ENCODE data around the gene CELF3. TPM values are rescaled to one million over a fixed set of nuclear protein-coding genes. Genes with fewer than 3 reads are reported as not detected.

Gene CELF3
- polyA plus RNA-seq, 1 experiment, result not detected

DNA sequence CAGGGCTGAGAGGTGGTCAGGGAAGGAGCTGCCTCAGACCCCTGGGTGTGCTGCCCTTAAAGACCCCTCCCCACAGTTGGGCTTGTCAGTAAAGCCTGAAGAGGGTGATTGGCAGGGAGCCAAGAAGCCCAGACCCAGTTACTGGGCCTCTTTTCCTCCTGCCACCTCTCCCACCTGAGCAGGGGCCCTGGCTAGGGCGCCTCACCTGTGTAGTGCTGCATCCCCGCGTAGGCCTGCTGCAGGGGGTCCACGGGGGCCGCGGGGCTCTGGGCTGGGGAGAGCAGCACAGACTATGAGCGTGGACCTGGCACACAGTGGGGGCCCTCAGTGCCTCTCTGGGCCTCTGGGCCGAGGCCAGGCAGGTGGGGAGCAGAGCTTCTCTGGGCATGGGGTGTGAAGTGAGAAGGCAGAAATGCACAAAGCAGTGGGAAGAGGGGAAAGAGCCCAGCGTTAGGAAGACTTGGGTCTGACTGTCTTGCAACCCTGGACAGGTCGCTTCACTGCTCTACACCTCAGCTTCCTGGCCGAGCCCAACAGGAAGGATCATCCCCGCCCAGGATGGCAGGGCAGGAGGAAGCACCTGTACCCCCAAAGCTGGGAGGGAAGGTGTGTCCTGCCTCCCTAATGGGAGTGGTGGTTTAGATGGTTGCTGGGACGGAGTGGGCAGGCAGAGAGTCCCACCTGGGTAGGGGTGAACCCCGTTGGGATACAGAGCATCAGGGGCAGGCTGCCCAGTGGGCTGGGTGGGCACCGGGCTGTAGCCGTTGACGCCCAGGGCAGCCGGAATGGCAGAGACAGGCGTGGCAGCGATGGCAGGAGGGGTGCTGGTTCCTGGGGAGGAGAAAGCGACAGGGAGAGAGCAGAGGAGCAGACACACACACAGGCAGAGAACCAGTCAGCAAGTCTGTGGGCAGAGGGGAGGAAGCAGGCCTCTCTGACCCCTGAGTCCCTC, 9.9 kb downstream of the CELF3 start:
- POLR2A ChIA-PET, result no interaction called here
- no peak overlapping the region for H3K4me3 ChIP-seq (ENCODE audit: low read depth, low read length)
- peaks cover 1% of the 10 kb centered on the region; the same call in 1 of the 2 replicates for H3K36me3 ChIP-seq (ENCODE audit: control insufficient read depth, insufficient read depth, low read length)
- no peak for DNase-seq (ENCODE audit: low read depth)
- H3K27me3 ChIP-seq (ENCODE audit: control insufficient read depth, insufficient read depth, low read length), result peaks cover 2% of the 10 kb centered on the region
- CTCF ChIA-PET, result interaction anchor here (0.7 to 1.0 kb wide), 2 partner anchors 10 to 46 kb away, joined by 3 read pairs; partner anchors contain the start of gene CELF3
- TF ChIP-seq, protein P1, sequence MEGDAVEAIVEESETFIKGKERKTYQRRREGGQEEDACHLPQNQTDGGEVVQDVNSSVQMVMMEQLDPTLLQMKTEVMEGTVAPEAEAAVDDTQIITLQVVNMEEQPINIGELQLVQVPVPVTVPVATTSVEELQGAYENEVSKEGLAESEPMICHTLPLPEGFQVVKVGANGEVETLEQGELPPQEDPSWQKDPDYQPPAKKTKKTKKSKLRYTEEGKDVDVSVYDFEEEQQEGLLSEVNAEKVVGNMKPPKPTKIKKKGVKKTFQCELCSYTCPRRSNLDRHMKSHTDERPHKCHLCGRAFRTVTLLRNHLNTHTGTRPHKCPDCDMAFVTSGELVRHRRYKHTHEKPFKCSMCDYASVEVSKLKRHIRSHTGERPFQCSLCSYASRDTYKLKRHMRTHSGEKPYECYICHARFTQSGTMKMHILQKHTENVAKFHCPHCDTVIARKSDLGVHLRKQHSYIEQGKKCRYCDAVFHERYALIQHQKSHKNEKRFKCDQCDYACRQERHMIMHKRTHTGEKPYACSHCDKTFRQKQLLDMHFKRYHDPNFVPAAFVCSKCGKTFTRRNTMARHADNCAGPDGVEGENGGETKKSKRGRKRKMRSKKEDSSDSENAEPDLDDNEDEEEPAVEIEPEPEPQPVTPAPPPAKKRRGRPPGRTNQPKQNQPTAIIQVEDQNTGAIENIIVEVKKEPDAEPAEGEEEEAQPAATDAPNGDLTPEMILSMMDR (IDR thresholded peaks at IDR 0.05; ENCODE audit: insufficient read depth, low read depth, low read length), result no peak

DNA sequence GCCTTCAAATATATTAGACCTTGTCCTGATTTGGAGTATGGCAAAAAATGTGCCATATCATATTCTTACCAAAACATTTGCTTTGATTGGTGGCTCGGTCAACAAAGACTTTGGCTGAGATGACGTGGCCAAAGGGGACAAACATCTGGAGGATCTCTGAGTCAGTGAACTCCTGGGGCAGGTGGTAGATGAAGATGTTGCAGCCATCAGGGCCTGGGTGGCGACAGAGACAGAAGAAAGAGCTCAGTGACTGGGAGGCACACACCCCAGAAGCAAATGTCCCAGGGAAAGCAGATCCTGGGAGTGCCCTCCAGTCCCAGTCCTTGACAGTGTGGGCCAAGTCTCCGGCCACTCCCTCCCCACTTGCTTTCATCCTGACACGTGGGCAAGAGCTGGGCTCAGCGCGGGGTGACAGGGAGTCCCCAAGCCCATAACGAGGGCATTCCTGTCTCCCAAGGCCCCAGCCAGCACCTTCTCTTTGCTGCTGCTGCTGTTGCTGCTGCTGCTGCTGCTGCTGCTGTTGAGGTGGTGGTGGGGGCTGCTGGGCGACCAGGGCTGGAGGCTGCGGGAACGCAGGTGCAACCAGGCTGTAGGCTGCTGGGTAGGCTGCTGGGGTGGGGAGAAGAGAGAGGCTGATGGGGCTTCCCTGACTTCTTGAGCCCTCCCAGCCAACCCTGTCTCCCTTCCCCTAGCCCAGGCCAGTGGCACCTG, 10.7 kb downstream of the CELF3 start:
- POLR2A ChIA-PET, result no interaction called here
- TF ChIP-seq, protein P1 (IDR thresholded peaks at IDR 0.05; ENCODE audit: insufficient read depth, low read depth, low read length), result no peak
- Histone ChIP-seq H3K27me3 (ENCODE audit: control insufficient read depth, insufficient read depth, low read length) (peaks cover 2% of the 10 kb centered on the region), H3K4me3 (ENCODE audit: low read depth, low read length) (no peak overlapping the region), H3K36me3 (ENCODE audit: control insufficient read depth, insufficient read depth, low read length) (peaks cover 4% of the 10 kb centered on the region; the same call in 1 of the 2 replicates)
- CTCF ChIA-PET, result interaction anchor here (0.6 to 1.0 kb wide), 2 partner anchors 23 to 46 kb away, joined by 3 read pairs; no protein-coding TSS in a partner anchor
- no peak for DNase-seq (ENCODE audit: low read depth)

DNA sequence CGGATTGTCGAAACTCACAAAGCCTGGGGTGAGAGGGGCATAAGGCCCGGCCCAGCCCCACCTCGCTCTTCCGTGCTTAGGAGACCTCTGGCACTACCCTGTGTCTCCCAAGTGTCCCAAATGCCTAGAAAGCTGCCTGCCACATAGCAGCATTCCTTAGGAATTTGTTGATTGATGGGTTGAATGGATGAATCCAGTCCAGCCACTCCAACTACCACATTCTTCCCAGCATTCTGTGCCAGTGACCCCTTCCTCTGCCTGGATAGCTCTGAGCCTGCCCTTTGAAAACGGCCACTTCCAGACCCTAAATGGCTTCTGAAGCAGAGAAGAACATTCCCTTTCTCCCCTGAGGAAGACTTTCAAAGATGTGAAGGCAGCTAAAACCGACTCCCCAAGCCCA, 11.5 kb downstream of the CELF3 start:
- no peak for DNase-seq (ENCODE audit: low read depth)
- ChIA-PET POLR2A (no interaction called here), CTCF (interaction anchor here (0.6 kb wide), 1 partner anchor 22 kb away, joined by 3 read pairs; no protein-coding TSS in a partner anchor)
- TF ChIP-seq, protein P1 (IDR thresholded peaks at IDR 0.05; ENCODE audit: insufficient read depth, low read depth, low read length), result no peak
- Histone ChIP-seq H3K27me3 (ENCODE audit: control insufficient read depth, insufficient read depth, low read length) (peaks cover 2% of the 10 kb centered on the region), H3K4me3 (ENCODE audit: low read depth, low read length) (no peak overlapping the region), H3K36me3 (ENCODE audit: control insufficient read depth, insufficient read depth, low read length) (peaks cover 4% of the 10 kb centered on the region; the same call in 1 of the 2 replicates)

DNA sequence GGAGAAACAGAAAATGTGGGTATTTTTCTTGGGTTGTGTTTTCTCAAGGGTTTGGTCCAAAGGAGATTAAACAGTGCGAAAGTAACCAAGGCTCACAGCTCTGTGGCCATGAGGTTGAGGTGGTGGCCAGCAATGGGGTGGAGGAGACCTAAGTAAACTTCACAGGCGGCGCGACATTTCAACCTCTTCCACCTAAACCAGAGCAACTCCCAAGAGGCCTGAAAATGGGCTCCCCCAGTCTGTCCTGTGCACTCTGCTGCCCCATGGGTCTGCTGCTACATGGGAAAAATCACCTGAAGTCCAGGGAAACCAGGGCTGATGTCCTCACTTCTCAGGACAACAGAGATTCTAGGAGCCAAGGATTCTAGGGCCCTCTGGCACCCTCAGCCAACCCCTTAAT, 12.4 kb downstream of the CELF3 start:
- TF ChIP-seq, protein P1 (IDR thresholded peaks at IDR 0.05; ENCODE audit: insufficient read depth, low read depth, low read length), result no peak
- Histone ChIP-seq H3K36me3 (ENCODE audit: control insufficient read depth, insufficient read depth, low read length) (peaks cover 4% of the 10 kb centered on the region; the same call in 1 of the 2 replicates), H3K4me3 (ENCODE audit: low read depth, low read length) (no peak overlapping the region), H3K27me3 (ENCODE audit: control insufficient read depth, insufficient read depth, low read length) (no peaks in the 10 kb centered on the region)
- DNase-seq (ENCODE audit: low read depth), result no peak
- ChIA-PET POLR2A (no interaction called here), CTCF (no interaction called here)

DNA sequence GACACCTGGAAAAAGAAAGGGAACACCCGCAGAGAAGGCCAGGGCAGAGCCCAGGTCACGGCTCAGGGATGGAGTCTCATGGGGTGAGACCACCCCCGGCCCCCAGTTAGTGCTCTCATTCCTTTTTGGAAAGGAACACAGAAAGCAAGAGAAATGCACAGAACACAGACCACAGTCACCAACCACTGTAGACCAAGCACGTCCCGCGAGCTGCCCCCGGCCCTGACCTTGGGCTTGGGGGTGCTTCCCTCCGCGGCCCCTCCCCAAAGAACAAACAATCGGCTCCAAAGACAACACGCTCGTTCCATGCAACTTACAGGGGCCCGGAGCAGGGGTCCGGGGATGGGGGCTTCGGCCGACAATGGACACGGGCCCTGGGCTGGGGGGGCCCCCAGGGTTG, 12.8 kb downstream of the CELF3 start:
- peaks cover 4% of the 10 kb centered on the region; the same call in 1 of the 2 replicates for H3K36me3 ChIP-seq (ENCODE audit: control insufficient read depth, insufficient read depth, low read length)
- ChIA-PET CTCF (no interaction called here), POLR2A (no interaction called here)
- no peak for DNase-seq (ENCODE audit: low read depth)
- H3K27me3 ChIP-seq (ENCODE audit: control insufficient read depth, insufficient read depth, low read length), result no peaks in the 10 kb centered on the region
- no peak overlapping the region for H3K4me3 ChIP-seq (ENCODE audit: low read depth, low read length)
- TF ChIP-seq, protein P1 (IDR thresholded peaks at IDR 0.05; ENCODE audit: insufficient read depth, low read depth, low read length), result no peak

Measured in BJ (cell line).